GM10847 (cell line): ENCODE data around the gene MRLN.

Source experiments
- POLR2A ChIP-seq: IDR thresholded peaks from 2 replicates; pipeline ENCODE4 v1.6.1; 2011; ENCODE audit not compliant: insufficient read length; ENCODE audit errors: extremely low read depth

MRLN gene

GRCh38 chr10:59709395-59710125 lies 43.7 kb downstream of the MRLN start, which contains the start of gene SLC16A9:
SLC16A9 (minus strand) TSS chr10:59709850; CDS start chr10:59684291, 25,559 bp downstream.
- TF ChIP-seq POLR2A = no peak

DNA sequence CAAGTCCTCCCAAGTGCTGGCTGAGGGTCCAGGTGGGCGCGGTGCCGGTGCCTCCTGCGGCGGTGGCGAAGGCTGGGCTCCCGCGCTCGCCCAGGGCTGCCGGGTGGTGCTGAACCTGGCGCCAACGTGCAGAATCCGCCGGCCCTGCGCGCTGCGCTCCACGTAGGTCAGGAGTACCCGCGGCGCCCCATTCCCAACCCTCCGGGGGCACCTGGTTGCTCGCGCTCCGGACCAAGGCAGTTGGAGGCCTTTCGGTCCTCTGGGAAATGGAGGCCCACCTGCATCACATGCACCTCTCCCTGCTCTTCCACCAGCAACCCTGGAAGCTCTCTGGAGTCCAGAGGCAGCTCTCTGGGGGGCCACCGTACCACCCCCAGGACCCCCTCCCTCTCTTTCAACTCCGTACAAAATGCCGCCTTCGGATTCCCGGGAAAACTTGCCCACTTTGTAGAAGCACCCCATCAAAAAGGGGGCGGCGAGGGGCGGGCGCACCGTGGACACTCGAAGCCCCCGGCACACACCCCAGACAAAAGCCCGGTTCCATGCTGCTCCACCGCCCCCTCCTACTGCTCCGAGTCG lies 44.4 kb downstream of the MRLN start:
- no peak for TF ChIP-seq POLR2A

DNA sequence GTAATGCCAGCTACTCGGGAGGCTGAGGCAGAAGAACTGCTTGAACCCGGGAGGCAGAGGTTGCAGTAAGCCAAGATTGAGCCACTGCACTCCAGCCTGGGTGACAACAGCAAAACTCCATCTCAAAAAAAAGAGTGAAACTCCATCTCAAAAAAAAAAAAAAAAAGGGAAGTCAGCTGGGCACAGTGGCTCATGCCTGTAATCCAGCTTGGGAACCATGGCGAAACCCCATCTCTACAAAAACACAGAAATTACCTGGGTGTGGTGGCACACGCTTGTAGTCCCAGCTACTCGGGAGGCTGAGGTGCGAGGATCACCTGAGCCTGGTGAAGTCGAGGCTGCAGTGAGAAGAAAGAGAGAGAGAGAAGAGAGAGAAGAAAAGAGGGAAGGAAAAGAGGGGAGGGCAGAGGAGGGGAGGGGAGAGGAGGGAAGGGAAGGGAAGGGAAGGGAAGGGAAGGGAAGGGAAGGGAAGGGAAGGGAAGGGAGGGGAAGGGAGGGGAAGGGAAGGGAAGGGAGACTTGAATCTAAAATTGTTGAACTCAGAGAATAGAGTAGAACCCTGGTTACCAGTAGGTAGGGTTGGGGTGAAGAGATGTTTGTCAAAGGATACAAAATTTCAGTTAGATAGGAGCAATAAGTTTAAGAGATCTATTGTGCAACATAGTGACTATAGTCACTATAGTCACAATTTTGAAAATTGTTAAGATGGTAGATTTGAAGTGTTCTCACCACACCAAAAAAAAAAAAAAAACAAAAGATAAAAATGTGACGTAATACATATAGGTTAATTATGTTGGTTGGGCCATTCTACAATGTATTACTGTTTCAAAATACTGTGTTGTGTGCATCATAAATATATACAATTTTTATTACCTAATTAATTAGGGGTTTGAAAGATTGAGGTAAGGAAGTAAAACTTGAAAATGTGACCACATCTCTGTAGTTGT lies 46.1 kb downstream of the MRLN start:
- TF ChIP-seq POLR2A = no peak

DNA sequence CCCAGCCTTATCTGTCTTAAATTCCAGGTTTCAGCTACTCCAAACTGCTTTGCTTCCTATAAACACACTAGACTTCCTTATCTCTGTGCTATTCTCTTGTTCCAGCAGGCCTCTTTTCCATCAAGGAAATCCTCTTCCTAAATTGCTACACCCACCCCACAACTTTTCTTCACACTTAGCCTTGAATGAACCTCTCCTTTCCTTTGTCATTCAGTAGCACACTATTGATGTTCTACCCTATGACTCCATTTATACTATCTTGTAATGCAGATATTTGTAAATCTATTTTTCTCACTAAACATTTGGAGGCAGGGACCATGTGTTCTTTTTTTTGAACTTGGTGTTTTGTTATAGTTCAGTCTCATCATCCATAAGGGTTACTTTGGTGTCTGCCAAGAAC lies 47.3 kb downstream of the MRLN start:
- TF ChIP-seq POLR2A = no peak

GRCh38 chr10:59704630-59705029 lies 48.6 kb downstream of the MRLN start:
- TF ChIP-seq POLR2A = no peak

DNA sequence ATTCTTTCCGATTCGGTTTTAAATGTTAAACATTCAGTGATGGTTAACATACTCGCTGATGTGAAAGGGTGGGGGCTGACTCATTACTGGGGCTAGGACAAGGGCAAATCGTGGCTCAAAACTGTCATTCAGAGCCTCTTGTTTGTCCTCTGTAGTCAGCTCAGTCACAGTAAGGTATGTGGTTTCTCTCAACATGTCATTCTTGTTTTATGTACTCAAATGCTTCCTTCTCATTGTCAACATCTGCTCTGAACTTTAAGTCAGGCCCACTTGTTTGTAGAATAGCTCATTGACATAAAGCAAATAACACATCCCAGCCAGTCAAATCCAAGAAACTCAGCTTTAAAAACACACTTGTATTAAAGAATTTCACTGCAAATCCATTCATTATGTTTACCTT lies 50.9 kb downstream of the MRLN start:
- TF ChIP-seq POLR2A = no peak

GRCh38 chr10:59700709-59701108 lies 52.5 kb downstream of the MRLN start:
- no peak for TF ChIP-seq POLR2A

DNA sequence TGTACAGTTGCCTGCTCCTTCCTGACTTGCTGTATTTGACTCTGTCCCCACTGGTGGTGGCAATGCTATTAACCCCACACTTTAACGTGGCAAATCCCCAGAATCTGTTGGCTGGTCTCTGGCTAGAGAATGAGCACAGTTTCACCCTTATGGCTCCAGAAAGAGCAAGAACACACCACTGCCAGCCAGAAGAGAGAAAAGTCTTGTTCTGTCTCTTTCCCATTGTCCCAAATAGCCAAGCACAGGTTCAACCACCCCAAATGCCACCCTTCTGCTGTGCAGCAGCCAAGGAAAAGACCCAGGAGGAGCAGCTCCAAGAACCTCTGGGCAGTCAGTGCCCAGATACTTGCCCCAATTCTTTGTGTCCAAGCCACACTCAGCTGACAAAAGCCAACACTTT lies 54.9 kb downstream of the MRLN start:
- no peak for TF ChIP-seq POLR2A

DNA sequence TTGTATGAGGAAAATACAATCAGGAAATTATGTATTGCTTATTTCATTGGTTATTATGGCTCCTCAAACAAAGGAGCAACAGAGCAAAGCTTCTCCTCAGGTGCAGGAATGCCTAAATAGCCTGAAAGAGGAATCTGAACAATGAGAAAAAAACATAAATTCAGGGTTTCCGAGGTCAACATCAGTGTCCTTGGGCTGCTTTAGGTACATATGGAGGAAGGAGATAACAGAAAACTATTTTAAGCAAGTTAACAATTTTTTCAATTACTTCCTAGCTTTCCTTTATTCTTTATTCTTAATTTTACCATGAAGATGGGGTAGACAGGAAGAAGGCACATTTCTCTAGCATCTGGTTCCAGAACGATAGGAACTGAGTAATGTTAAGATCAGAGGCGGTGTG lies 57.6 kb downstream of the MRLN start:
- no peak for TF ChIP-seq POLR2A

- no peak for TF ChIP-seq POLR2A
These were observed 58.3 kb downstream of the MRLN start for GRCh38 chr10:59694936-59695335.

DNA sequence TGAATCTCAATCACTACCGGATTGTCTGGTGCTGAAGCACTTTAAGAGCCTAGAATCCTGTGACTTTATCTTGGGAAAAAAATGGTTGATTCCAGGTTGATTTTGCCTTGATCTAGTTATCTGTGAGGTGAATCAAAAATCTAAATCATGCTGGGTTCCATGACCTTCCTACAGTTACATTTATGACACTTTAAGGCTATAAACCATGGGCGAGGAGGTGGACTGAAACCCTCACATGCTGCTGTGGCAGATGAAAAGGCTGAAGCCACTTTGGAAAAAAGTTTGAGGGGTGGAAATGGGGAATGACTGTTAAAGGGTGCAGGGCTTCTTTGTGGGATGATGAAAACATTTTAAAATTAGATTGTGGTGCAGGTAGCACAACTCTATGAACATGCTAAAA lies 61.1 kb downstream of the MRLN start:
- no peak for TF ChIP-seq POLR2A

DNA sequence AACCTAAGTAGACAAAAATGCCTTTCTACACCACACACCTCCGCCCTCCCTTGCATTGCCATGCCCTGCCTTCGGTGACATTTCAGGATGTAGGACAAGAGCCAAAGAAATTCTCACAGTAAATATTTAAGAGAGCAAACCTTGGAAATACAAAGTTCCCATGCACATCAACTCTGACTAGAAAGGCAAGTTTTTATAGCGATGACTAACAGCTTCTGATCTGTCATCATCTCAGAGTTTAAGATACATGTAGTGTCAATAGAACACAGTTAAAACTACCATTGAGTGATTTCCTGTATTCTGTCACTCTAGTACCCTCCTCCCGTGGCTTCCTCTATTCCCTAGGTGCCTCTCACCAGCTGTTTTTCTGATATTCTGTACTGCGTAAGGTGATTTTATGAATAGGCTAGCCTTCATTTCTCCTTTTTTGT lies 64.3 kb downstream of the MRLN start:
- TF ChIP-seq POLR2A = no peak

DNA sequence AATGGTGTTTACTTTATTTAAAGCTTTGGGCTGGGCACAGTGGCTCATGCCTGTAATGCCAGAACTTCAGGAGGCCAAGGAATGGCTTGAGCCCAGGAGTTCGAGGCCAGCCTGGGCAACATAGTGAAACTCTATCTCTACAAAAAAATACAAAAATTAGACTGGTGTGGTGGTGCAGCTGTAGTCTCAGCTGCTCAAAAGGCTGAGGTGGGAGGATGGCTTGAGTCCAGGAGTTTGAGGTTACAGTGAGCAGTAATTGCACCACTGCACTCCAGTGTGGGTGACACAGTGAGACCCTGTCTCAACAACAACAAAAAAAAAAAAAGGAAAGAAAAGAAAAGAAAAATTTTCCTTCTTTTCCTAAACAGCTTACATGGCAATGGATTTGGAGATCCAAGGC lies 65.6 kb downstream of the MRLN start:
- no peak for TF ChIP-seq POLR2A
